Smooth muscle cell (in vitro differentiated cells): ENCODE measurements around the gene ATP6V0C. TPM values are rescaled to one million over a fixed set of nuclear protein-coding genes. Genes with fewer than 3 reads are reported as not detected.

ENCODE experiments used
- DNase-seq: peaks from one replicate; lab custom pipeline; 2025; ENCODE audit not compliant: unreplicated experiment; lab: John Stamatoyannopoulos, UW
- H2AFZ ChIP-seq: fragments of 200-600 bp; sonication (generic); 2 replicates; pipeline ENCODE4 v1.6.0; 2016; ENCODE audit warnings: antibody characterized with exemption, low read depth, mild to moderate bottlenecking
- H3F3A ChIP-seq: fragments of 200-600 bp; sonication (generic); 2 replicates; pipeline ENCODE4 v1.6.0; 2017; ENCODE audit warnings: antibody characterized with exemption, low read depth
- H3K27ac ChIP-seq: fragments of 200-600 bp; sonication (generic); 2 replicates; pipeline ENCODE4 v1.5.1; 2016; ENCODE audit warnings: low read depth, mild to moderate bottlenecking
- H3K27me3 ChIP-seq: fragments of 200-600 bp; sonication (generic); 2 replicates; pipeline ENCODE4 v1.6.1; 2016; ENCODE audit warnings: low read depth, mild to moderate bottlenecking
- H3K36me3 ChIP-seq: fragments of 200-600 bp; sonication (generic); 2 replicates; pipeline ENCODE4 v1.5.1; 2016; ENCODE audit warnings: low read depth
- H3K4me1 ChIP-seq: fragments of 200-600 bp; sonication (generic); 2 replicates; pipeline ENCODE4 v1.5.1; 2016; ENCODE audit warnings: low read depth
- H3K4me2 ChIP-seq: fragments of 200-600 bp; sonication (generic); 2 replicates; pipeline ENCODE4 v1.6.0; 2016; ENCODE audit warnings: mild to moderate bottlenecking
- H3K4me3 ChIP-seq: fragments of 200-600 bp; sonication (generic); 2 replicates; pipeline ENCODE4 v1.5.1; 2016; ENCODE audit warnings: mild to moderate bottlenecking
- H3K79me2 ChIP-seq: fragments of 200-600 bp; sonication (generic); 2 replicates; pipeline ENCODE4 v1.6.0; 2016; ENCODE audit warnings: low read depth, mild to moderate bottlenecking
- H3K9ac ChIP-seq: fragments of 200-600 bp; sonication (generic); 2 replicates; pipeline ENCODE4 v1.6.0; 2016; ENCODE audit warnings: low read depth
- H3K9me3 ChIP-seq: fragments of 200-600 bp; sonication (generic); replicated peaks from 2 replicates; pipeline ENCODE4 v1.5.1; 2016; ENCODE audit warnings: low read depth
- H4K20me1 ChIP-seq: fragments of 200-600 bp; sonication (generic); 2 replicates; pipeline ENCODE4 v1.6.0; 2016; ENCODE audit warnings: low read depth
- CTCF ChIP-seq: fragments of 200-600 bp; sonication (generic); IDR thresholded peaks from 2 replicates; pipeline ENCODE4 v1.5.1; 2017; ENCODE audit warnings: borderline replicate concordance, mild to moderate bottlenecking, antibody characterized with exemption; ENCODE audit not compliant: insufficient read depth, poor library complexity, severe bottlenecking
- WGBS: methylation state at CpG from one replicate; pipeline ENCODE4 v1.1.7; 2016; ENCODE audit warnings: low lambda C conversion rate; 5-methylcytosine and 5-hydroxymethylcytosine counted together
- polyA plus RNA-seq: library from polyadenylated mRNA; unstranded; fragments of >200 nt; fragmentation: Nextera tagmentation; extraction: Ambion mirVana; gene quantifications from 2 replicates; pipeline ENCODE4 v1.2.1, GENCODE V29; 2016
- total RNA-seq: library from RNA; depleted of rRNA; stranded (reverse); fragments of >200 nt; gene quantifications from 2 replicates; pipeline ENCODE4 v1.2.3, GENCODE V29; 2014

Gene ATP6V0C
- total and polyA plus RNA-seq, 2 experiments from 2014 or later = 99.2 to 207 TPM

- no peak overlapping the region for H2AFZ ChIP-seq
These were observed 18.7 kb upstream of the ATP6V0C start for GRCh38 chr16:2495041-2495440.

GRCh38 chr16:2496223-2497115, 17.3 kb upstream of the ATP6V0C start:
- H3K9ac ChIP-seq = no peak overlapping the region
- no peaks in the 10 kb centered on the region for H3K79me2 ChIP-seq
- DNase-seq = no peak
- TF ChIP-seq CTCF = no peak
- H3K27ac ChIP-seq = no peak overlapping the region
- H3K4me2 ChIP-seq = no peak overlapping the region
- H3K9me3 ChIP-seq = no peaks in the 10 kb centered on the region
- no peaks in the 10 kb centered on the region for H3F3A ChIP-seq
- no peaks in the 10 kb centered on the region for H4K20me1 ChIP-seq
- H3K4me3 ChIP-seq = no peak overlapping the region
- no peak overlapping the region for H2AFZ ChIP-seq
- no peaks in the 10 kb centered on the region for H3K36me3 ChIP-seq
- no peaks in the 10 kb centered on the region for H3K4me1 ChIP-seq
- 98% methylated on average over 62 of the region's 62 CpGs for WGBS
- H3K27me3 ChIP-seq = no peaks in the 10 kb centered on the region

More at GRCh38 chr16:2495041-2495440, 18.7 kb upstream of the ATP6V0C start:
- no peaks in the 10 kb centered on the region for H3K4me1 ChIP-seq
- no peak overlapping the region for H3K27ac ChIP-seq
- H3K9me3 ChIP-seq = no peaks in the 10 kb centered on the region
- no peak for TF ChIP-seq CTCF
- no peaks in the 10 kb centered on the region for H3F3A ChIP-seq
- no peaks in the 10 kb centered on the region for H3K36me3 ChIP-seq
- peaks cover 8% of the 10 kb centered on the region for H4K20me1 ChIP-seq
- no peak for DNase-seq
- WGBS = 90% methylated on average over 5 of the region's 5 CpGs
- no peak overlapping the region for H3K4me3 ChIP-seq
- H3K9ac ChIP-seq = no peak overlapping the region
- no peaks in the 10 kb centered on the region for H3K27me3 ChIP-seq
- no peaks in the 10 kb centered on the region for H3K79me2 ChIP-seq
- H3K4me2 ChIP-seq = no peak overlapping the region

GRCh38 chr16:2497116-2497630, 16.6 kb upstream of the ATP6V0C start:
- Histone ChIP-seq H3K9ac (no peak overlapping the region), H3K27me3 (no peaks in the 10 kb centered on the region), H3K4me1 (no peaks in the 10 kb centered on the region), H3K4me2 (no peak overlapping the region), H3K9me3 (no peaks in the 10 kb centered on the region), H3F3A (no peaks in the 10 kb centered on the region), H3K27ac (no peak overlapping the region), H4K20me1 (no peaks in the 10 kb centered on the region), H2AFZ (no peak overlapping the region), H3K36me3 (no peaks in the 10 kb centered on the region), H3K79me2 (no peaks in the 10 kb centered on the region), H3K4me3 (no peak overlapping the region)
- 92% methylated on average over 21 of the region's 21 CpGs for WGBS
- no peak for TF ChIP-seq CTCF
- no peak for DNase-seq
